Osteocyte (in vitro differentiated cells): Measurements from ENCODE around the gene ADRA1B. TPM values are rescaled to one million over a fixed set of nuclear protein-coding genes. Genes with fewer than 3 reads are reported as not detected.
A peak's percentile ranks its signal among the peaks of the same experiment; 100 is the strongest.

Source experiments
- DNase-seq: peaks from one replicate; pipeline ENCODE4 v3.0.0; 2021; ENCODE audit warnings: mixed read lengths; ENCODE audit not compliant: unreplicated experiment; ENCODE audit errors: extremely low spot score
- H3K27ac Mint-ChIP-seq: one replicate; pipeline ENCODE4 v1.8.0; 2021; ENCODE audit warnings: mild to moderate bottlenecking, mixed read lengths; ENCODE audit not compliant: unreplicated experiment
- H3K27me3 Mint-ChIP-seq: one replicate; pipeline ENCODE4 v1.8.0; 2021; ENCODE audit warnings: mixed read lengths; ENCODE audit not compliant: unreplicated experiment
- H3K36me3 Mint-ChIP-seq: one replicate; pipeline ENCODE4 v1.8.0; 2021; ENCODE audit warnings: mixed read lengths; ENCODE audit not compliant: unreplicated experiment
- H3K4me1 Mint-ChIP-seq: one replicate; pipeline ENCODE4 v1.8.0; 2021; ENCODE audit warnings: mixed read lengths; ENCODE audit not compliant: unreplicated experiment
- H3K4me3 Mint-ChIP-seq: one replicate; pipeline ENCODE4 v1.8.0; 2021; ENCODE audit warnings: mild to moderate bottlenecking, moderate library complexity, mixed read lengths; ENCODE audit not compliant: unreplicated experiment
- H3K9me3 Mint-ChIP-seq: one replicate; pipeline ENCODE4 v1.8.0; 2021; ENCODE audit warnings: mixed read lengths; ENCODE audit not compliant: unreplicated experiment
- CTCF ChIP-seq: fragments of 200-600 bp; sonication (generic); IDR thresholded peaks from 2 replicates; pipeline ENCODE4 v1.5.0; 2021; ENCODE audit warnings: antibody characterized with exemption, mild to moderate bottlenecking, moderate library complexity
- total RNA-seq: library from RNA; stranded (reverse); gene quantifications from 2 replicates; pipeline ENCODE4 v1.2.1, GENCODE V29; 2021

ADRA1B gene
- total RNA-seq, 1 donor from 2014 or later = 4.0 TPM

- Mint-ChIP-seq H3K36me3 (no peaks in the 10 kb centered on the region), H3K4me3 (peak overlapping the region; percentile 41), H3K9me3 (no peaks in the 10 kb centered on the region), H3K27ac (no peak overlapping the region), H3K4me1 (peaks cover 24% of the 10 kb centered on the region), H3K27me3 (peaks cover 2% of the 10 kb centered on the region)
- no peak for TF ChIP-seq CTCF
- no peak for DNase-seq
These were observed 55.7 kb downstream of the ADRA1B start for GRCh38 chr5:159971931-159972461.

DNA sequence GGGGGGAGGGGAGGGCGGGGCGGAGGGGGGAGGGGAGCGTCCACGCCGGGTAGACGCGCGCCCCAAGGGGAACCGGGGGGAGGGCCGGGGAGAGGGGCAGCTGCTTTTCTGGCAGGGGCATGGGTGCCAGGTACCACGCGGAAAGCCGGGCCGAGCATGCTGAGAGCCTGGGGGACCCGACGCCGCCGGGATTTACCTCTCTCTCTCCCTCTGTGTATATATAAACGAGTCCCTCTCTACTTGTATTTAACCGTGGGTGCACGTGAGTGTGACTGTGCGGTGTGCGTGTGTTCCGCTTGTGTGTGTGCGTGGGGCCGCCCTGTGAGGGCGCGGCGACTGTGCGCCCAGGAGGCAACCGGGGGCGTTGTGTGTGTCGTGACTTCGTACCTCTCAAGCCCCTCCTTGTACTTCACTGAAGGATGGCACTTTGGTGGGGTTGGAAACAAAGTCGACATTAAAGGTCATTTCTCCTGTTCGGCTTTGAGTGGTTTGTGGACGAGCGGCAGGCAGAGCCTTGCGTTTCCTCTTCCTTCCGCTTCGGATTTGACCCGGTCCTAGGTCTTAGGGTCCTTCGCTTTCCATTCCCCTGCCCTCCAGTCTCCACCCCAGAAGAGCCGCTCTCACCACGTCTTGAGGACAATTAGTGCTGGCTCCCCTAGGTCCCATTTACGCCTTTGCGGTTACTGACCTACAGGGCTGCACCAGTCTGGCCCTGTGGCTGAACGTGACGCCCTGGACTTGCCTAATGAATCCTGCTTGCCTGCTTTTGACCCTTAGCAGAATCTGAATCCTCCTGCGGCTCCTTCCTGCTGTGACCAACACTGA, 56.5 kb downstream of the ADRA1B start:
- Mint-ChIP-seq H3K36me3 (no peaks in the 10 kb centered on the region), H3K9me3 (no peaks in the 10 kb centered on the region), H3K27ac (no peak overlapping the region), H3K4me1 (peaks cover 24% of the 10 kb centered on the region), H3K27me3 (peaks cover 2% of the 10 kb centered on the region), H3K4me3 (peak overlapping the region; percentile 47)
- TF ChIP-seq CTCF = no peak
- no peak for DNase-seq

- Mint-ChIP-seq H3K4me1 (peaks cover 24% of the 10 kb centered on the region), H3K9me3 (no peaks in the 10 kb centered on the region), H3K4me3 (no peak overlapping the region), H3K36me3 (no peaks in the 10 kb centered on the region), H3K27ac (peak overlapping the region; percentile 36), H3K27me3 (peaks cover 2% of the 10 kb centered on the region)
- peak; percentile 55 for TF ChIP-seq CTCF
- DNase-seq = no peak
These were observed 59.3 kb downstream of the ADRA1B start for GRCh38 chr5:159975462-159976019.

DNA sequence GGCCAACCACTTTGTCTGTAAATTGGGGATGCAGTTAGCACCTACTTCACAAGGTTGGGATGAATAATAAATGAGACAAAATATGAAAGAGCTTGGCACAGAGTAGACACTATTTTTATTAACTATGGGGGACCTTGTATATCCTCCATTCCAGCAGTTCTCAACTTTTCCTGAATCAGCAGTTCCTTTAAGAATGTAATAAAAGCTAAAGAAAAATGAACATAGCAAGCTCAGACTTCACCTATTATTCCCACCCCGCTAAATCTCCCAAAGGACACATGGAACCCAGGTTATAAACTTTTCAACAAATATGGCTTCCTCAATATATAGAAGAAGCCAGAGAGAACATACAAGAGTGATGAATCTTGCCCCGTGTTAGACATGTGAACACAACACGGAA, 60.6 kb downstream of the ADRA1B start:
- no peak overlapping the region for H3K4me3 Mint-ChIP-seq
- DNase-seq = no peak
- no peak for TF ChIP-seq CTCF
- H3K9me3 Mint-ChIP-seq = no peaks in the 10 kb centered on the region
- H3K27me3 Mint-ChIP-seq = peaks cover 2% of the 10 kb centered on the region
- H3K27ac Mint-ChIP-seq = no peak overlapping the region
- no peaks in the 10 kb centered on the region for H3K36me3 Mint-ChIP-seq
- H3K4me1 Mint-ChIP-seq = peaks cover 17% of the 10 kb centered on the region

DNA sequence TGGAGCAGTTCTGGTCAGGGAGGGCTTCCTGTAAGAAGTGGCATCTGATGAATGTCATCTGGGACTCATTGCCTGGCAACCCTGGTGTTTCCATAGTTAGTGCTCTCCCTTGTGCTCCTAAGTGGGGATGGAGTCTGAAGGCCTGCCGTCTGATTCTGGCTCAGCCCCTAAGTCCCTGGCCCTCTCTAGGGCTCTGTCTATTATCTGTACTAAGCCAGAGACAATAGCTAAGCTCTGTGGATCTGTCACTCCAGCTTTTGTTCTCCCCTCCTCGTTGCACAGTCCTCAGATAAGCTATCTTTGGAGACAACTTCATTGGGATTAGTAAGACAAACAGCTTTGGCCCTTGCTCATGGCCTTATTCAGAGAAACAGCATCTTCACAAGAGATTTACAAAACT, 62.1 kb downstream of the ADRA1B start:
- H3K4me3 Mint-ChIP-seq = no peak overlapping the region
- no peaks in the 10 kb centered on the region for H3K36me3 Mint-ChIP-seq
- no peak for TF ChIP-seq CTCF
- no peak overlapping the region for H3K27ac Mint-ChIP-seq
- H3K9me3 Mint-ChIP-seq = no peaks in the 10 kb centered on the region
- H3K27me3 Mint-ChIP-seq = peaks cover 3% of the 10 kb centered on the region
- DNase-seq = no peak
- peaks cover 13% of the 10 kb centered on the region for H3K4me1 Mint-ChIP-seq
